Measurements from ENCODE around the gene GMNN.

- TF ChIP-seq CTCF (IDR thresholded peaks at IDR 0.05) (no peak), EZH2 (IDR thresholded peaks at IDR 0.05; ENCODE audit: borderline replicate concordance, insufficient read depth, low read depth, low read length, poor library complexity, severe bottlenecking) (no peak)
Observed at GRCh38 chr6:24829657-24830056, 54.9 kb downstream of the GMNN start.
